ENCODE results near the gene TMEM164.

TMEM164 gene

DNA sequence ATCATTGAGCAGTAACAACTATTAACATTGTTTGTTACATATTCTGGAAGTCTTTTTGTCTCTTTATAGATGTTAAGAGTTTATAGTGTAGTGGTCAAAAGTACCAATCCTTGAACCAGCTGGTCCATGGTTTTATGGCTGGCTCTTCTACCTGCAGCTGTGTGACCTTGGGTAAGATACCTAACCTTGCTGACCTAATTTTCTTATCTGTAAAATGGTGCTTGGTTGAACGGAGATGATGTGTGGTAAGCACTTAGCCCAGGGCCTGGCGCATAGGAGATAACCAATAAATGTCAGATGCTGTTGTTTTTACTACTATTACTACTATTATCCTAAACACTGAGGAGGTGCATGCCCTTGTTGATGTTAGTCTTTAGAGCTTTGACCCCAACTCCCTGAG is 116.6 kb downstream of the TMEM164 start:
- Histone ChIP-seq H3K79me2 (ENCODE audit: insufficient read depth, low read depth) (no peaks in the 10 kb centered on the region), H2AFZ (ENCODE audit: low read depth) (no peak overlapping the region), H3K4me3 (IDR thresholded peaks at IDR 0.05; ENCODE audit: insufficient read depth, low read depth, low read length) (no peak overlapping the region), H3K27me3 (ENCODE audit: insufficient read depth, low read depth) (no peaks in the 10 kb centered on the region), H3K27ac (no peak overlapping the region), H3K4me2 (no peak overlapping the region), H3K36me3 (ENCODE audit: insufficient read depth) (no peaks in the 10 kb centered on the region), H3K9ac (no peak overlapping the region), H3K4me1 (ENCODE audit: low read depth, poor library complexity, severe bottlenecking) (no peaks in the 10 kb centered on the region), H4K20me1 (ENCODE audit: insufficient read depth) (no peaks in the 10 kb centered on the region)
- TF ChIP-seq, protein P1, sequence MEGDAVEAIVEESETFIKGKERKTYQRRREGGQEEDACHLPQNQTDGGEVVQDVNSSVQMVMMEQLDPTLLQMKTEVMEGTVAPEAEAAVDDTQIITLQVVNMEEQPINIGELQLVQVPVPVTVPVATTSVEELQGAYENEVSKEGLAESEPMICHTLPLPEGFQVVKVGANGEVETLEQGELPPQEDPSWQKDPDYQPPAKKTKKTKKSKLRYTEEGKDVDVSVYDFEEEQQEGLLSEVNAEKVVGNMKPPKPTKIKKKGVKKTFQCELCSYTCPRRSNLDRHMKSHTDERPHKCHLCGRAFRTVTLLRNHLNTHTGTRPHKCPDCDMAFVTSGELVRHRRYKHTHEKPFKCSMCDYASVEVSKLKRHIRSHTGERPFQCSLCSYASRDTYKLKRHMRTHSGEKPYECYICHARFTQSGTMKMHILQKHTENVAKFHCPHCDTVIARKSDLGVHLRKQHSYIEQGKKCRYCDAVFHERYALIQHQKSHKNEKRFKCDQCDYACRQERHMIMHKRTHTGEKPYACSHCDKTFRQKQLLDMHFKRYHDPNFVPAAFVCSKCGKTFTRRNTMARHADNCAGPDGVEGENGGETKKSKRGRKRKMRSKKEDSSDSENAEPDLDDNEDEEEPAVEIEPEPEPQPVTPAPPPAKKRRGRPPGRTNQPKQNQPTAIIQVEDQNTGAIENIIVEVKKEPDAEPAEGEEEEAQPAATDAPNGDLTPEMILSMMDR (conservative IDR thresholded peaks at IDR 0.05; ENCODE audit: low read depth, low read length): no peak

DNA sequence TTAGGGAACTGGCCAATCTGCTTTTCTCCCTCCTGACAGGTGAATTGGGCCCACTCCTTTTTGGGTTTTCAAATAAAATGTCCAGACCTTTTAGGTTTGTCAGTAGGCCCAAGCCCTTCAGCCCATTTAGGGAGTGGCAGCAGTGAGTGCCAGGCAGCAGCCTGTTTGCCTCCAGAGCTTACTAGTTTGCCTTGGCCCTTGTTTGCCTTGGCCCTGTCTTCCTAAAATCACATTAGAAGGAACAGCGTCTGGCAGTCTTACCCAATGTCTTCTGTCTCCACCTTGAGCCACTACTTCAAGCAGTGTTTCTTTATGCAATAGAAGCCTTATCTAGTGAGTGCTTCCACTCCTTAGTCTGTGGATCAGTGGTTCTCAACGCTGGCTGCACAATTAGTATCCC is 117.1 kb downstream of the TMEM164 start:
- Histone ChIP-seq H3K27me3 (ENCODE audit: insufficient read depth, low read depth) (no peaks in the 10 kb centered on the region), H3K4me2 (no peak overlapping the region), H3K27ac (no peak overlapping the region), H3K36me3 (ENCODE audit: insufficient read depth) (no peaks in the 10 kb centered on the region), H4K20me1 (ENCODE audit: insufficient read depth) (no peaks in the 10 kb centered on the region), H3K4me3 (IDR thresholded peaks at IDR 0.05; ENCODE audit: insufficient read depth, low read depth, low read length) (no peak overlapping the region), H2AFZ (ENCODE audit: low read depth) (no peak overlapping the region), H3K79me2 (ENCODE audit: insufficient read depth, low read depth) (no peaks in the 10 kb centered on the region), H3K4me1 (ENCODE audit: low read depth, poor library complexity, severe bottlenecking) (no peaks in the 10 kb centered on the region), H3K9ac (no peak overlapping the region)
- TF ChIP-seq, protein P1 (conservative IDR thresholded peaks at IDR 0.05; ENCODE audit: low read depth, low read length): no peak

DNA sequence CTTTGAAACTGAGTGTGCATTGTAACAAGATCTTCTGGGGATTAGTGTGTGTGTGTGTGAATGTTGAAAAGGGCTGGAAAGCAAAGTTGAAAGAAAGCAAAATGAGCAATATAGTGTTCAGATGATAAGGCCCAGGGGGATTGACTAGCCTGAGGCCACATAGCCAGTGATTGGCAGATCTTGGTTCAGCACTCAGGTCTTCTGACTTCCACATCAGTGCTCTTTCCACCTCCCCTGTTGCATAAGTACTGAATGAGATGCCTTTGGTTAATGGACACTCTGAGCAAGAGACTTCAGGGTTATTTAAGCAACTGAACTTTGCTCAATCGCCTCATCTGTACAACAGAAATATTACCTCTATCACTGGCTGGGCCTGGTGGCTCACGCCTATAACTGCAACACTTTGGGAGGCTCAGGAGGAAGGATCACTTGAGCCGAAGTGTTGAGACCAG is 120.4 kb downstream of the TMEM164 start:
- no peak overlapping the region for H3K4me3 ChIP-seq (IDR thresholded peaks at IDR 0.05; ENCODE audit: insufficient read depth, low read depth, low read length)
- H3K4me1 ChIP-seq (ENCODE audit: low read depth, poor library complexity, severe bottlenecking): peaks cover 4% of the 10 kb centered on the region
- no peaks in the 10 kb centered on the region for H3K79me2 ChIP-seq (ENCODE audit: insufficient read depth, low read depth)
- no peaks in the 10 kb centered on the region for H3K36me3 ChIP-seq (ENCODE audit: insufficient read depth)
- H3K4me2 ChIP-seq: no peak overlapping the region
- H3K27me3 ChIP-seq (ENCODE audit: insufficient read depth, low read depth): no peaks in the 10 kb centered on the region
- no peak overlapping the region for H3K27ac ChIP-seq
- H3K9ac ChIP-seq: no peak overlapping the region
- TF ChIP-seq, protein P1 (conservative IDR thresholded peaks at IDR 0.05; ENCODE audit: low read depth, low read length): no peak
- no peak overlapping the region for H2AFZ ChIP-seq (ENCODE audit: low read depth)
- no peaks in the 10 kb centered on the region for H4K20me1 ChIP-seq (ENCODE audit: insufficient read depth)

DNA sequence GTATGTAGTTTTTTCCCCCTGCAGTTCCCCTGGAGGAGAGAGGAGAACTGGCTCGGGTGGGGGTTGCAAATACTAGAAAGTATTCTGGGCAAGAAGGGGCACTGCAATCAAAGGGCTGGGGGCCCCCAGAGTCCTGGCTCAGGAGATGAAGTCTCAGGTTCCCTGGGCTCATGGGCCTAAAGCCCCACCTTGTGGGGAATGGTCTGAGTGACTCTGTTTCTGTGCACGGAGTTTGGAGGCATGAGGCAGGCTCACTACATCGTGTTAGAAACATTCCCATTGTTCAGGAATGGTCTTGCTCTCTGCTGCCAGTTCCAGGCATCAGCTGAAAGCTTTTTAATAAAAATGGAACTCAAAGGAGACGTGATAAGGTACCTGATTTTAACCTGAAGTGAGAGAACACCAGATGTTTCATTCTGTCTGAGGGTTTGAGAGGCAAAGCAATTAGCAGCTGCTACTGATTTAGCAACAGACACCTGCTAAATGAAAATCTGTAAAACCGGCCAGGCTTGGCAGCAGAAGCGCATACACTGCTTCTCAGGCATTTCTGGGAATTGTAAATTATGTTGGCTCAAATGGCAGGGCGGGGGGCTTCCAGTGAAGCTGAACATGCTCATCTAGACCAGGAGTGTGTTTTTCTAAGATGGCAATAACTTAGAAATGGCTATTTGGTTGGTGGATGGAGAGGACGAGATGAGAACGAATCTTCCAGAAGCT is 122.7 kb downstream of the TMEM164 start:
- TF ChIP-seq, protein P1 (conservative IDR thresholded peaks at IDR 0.05; ENCODE audit: low read depth, low read length): no peak
- Histone ChIP-seq H3K27me3 (ENCODE audit: insufficient read depth, low read depth) (no peaks in the 10 kb centered on the region), H3K4me2 (no peak overlapping the region), H3K27ac (no peak overlapping the region), H3K79me2 (ENCODE audit: insufficient read depth, low read depth) (no peaks in the 10 kb centered on the region), H3K36me3 (ENCODE audit: insufficient read depth) (no peaks in the 10 kb centered on the region), H4K20me1 (ENCODE audit: insufficient read depth) (no peaks in the 10 kb centered on the region), H2AFZ (ENCODE audit: low read depth) (no peak overlapping the region), H3K9ac (no peak overlapping the region), H3K4me1 (ENCODE audit: low read depth, poor library complexity, severe bottlenecking) (peaks cover 9% of the 10 kb centered on the region), H3K4me3 (IDR thresholded peaks at IDR 0.05; ENCODE audit: insufficient read depth, low read depth, low read length) (no peak overlapping the region)

All from KMS-11 (cell line).